Measurements from ENCODE around the gene IVL. TPM values are rescaled to one million over a fixed set of nuclear protein-coding genes. Genes with fewer than 3 reads are reported as not detected.

Gene IVL
- total RNA-seq, 1 experiment from 2014 or later = 1.1 TPM

DNA sequence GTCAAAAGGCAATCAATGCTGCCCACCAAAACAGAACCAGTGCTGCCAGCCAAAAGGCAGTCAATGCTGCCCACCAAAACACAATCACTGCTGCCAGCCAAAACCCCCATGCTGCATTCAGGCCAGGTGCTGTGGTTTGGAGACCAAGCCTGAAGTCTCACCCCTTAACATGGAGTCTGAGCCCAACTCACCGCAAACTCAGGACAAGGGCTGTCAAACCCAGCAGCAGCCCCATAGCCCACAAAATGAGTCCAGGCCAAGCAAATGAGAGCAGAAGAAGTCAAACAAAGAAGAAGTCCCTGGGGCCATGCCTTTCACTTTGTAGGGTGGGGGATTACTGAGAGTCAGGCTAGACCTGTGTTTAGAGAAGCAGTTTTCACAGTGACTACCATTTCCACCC is 23.8 kb upstream of the IVL start:
- no peak for DNase-seq
- Mint-ChIP-seq H3K27ac (ENCODE audit: unreplicated experiment) (no peak overlapping the region), H3K4me3 (ENCODE audit: low read depth, unreplicated experiment) (no peak overlapping the region), H3K9me3 (ENCODE audit: low read depth, unreplicated experiment) (no peaks in the 10 kb centered on the region), H3K36me3 (ENCODE audit: insufficient read depth, unreplicated experiment) (no peaks in the 10 kb centered on the region), H3K4me1 (ENCODE audit: low read depth, unreplicated experiment) (no peaks in the 10 kb centered on the region), H3K27me3 (ENCODE audit: unreplicated experiment) (peaks cover 19% of the 10 kb centered on the region)
- TF ChIP-seq, protein P1, sequence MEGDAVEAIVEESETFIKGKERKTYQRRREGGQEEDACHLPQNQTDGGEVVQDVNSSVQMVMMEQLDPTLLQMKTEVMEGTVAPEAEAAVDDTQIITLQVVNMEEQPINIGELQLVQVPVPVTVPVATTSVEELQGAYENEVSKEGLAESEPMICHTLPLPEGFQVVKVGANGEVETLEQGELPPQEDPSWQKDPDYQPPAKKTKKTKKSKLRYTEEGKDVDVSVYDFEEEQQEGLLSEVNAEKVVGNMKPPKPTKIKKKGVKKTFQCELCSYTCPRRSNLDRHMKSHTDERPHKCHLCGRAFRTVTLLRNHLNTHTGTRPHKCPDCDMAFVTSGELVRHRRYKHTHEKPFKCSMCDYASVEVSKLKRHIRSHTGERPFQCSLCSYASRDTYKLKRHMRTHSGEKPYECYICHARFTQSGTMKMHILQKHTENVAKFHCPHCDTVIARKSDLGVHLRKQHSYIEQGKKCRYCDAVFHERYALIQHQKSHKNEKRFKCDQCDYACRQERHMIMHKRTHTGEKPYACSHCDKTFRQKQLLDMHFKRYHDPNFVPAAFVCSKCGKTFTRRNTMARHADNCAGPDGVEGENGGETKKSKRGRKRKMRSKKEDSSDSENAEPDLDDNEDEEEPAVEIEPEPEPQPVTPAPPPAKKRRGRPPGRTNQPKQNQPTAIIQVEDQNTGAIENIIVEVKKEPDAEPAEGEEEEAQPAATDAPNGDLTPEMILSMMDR (IDR thresholded peaks at IDR 0.05; ENCODE audit: unreplicated experiment) = no peak
- BruUV-seq (replicated peaks) = no TSS peak
- intact Hi-C loops (cut with micrococcal nuclease; ENCODE audit: unreplicated experiment) = no loop called here
- CTCF ChIA-PET = interaction anchor here (0.6 to 0.7 kb wide), 2 partner anchors 29 to 308 kb away, joined by 3 to 7 read pairs; no protein-coding TSS in a partner anchor

DNA sequence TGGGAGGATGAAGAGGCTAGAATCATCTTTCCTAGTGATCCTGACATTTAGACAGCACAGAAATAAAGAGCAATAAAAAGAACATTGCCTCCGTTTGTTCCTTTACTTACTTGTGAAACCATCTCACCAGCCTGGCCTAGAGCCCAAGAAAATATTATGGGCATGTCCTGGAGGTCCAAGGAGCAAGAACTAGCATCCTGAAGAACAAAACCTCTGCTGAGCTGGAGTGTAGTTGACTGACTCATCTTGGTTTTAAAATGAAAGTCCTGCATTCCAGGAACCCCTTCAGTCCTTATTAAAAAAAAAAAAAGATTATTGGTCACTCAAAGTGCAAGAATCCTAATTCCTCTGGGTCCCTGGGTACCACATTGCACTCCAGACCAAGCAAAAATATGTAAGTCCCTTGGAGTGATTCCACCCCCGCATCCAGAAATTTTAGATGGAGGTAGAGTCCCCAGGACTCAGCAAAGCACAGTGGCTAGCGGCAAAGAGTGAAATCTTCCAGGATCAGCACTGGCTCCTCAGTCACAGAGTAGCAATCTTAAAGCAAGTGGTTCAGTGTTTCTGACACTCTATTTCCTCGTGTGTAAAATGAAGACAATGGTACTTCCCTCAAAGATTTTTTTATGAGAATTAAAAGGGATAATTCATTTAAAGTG is 23.3 kb upstream of the IVL start:
- no peak overlapping the region for H3K27ac Mint-ChIP-seq (ENCODE audit: unreplicated experiment)
- peaks cover 25% of the 10 kb centered on the region for H3K27me3 Mint-ChIP-seq (ENCODE audit: unreplicated experiment)
- intact Hi-C loops (cut with micrococcal nuclease; ENCODE audit: unreplicated experiment) = no loop called here
- no peak overlapping the region for H3K4me3 Mint-ChIP-seq (ENCODE audit: low read depth, unreplicated experiment)
- no peak for DNase-seq
- TF ChIP-seq, protein P1 (IDR thresholded peaks at IDR 0.05; ENCODE audit: unreplicated experiment) = no peak
- no peaks in the 10 kb centered on the region for H3K36me3 Mint-ChIP-seq (ENCODE audit: insufficient read depth, unreplicated experiment)
- no peaks in the 10 kb centered on the region for H3K4me1 Mint-ChIP-seq (ENCODE audit: low read depth, unreplicated experiment)
- BruUV-seq (replicated peaks) = no TSS peak
- CTCF ChIA-PET = interaction anchor here (0.6 kb wide), 1 partner anchor 1037 kb away, joined by 5 read pairs; no protein-coding TSS in a partner anchor
- no peaks in the 10 kb centered on the region for H3K9me3 Mint-ChIP-seq (ENCODE audit: low read depth, unreplicated experiment)

DNA sequence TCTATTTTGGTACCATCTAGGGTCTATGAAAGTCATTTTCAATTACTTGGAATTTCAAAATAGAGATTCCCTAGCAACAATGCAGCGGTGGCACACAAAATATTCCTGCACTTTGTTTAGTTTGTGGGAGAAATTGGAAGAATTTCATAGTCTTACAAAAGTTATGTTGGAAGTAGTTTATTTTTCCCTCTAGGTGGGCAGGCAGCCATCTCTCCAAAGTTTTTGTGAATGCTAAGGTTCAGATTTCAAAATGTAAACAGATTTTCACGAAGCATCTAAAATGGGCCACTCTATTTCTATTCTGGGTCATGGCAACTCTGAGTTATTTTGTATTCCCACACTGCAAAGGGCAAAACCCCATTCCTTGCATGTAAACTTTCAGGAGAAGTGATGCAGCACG is 22.3 kb upstream of the IVL start:
- intact Hi-C loops (cut with micrococcal nuclease; ENCODE audit: unreplicated experiment) = no loop called here
- CTCF ChIA-PET = no interaction called here
- no peak for DNase-seq
- H3K9me3 Mint-ChIP-seq (ENCODE audit: low read depth, unreplicated experiment) = no peaks in the 10 kb centered on the region
- no peak overlapping the region for H3K27ac Mint-ChIP-seq (ENCODE audit: unreplicated experiment)
- H3K27me3 Mint-ChIP-seq (ENCODE audit: unreplicated experiment) = peaks cover 31% of the 10 kb centered on the region
- BruUV-seq (replicated peaks) = no TSS peak
- H3K4me3 Mint-ChIP-seq (ENCODE audit: low read depth, unreplicated experiment) = no peak overlapping the region
- TF ChIP-seq, protein P1 (IDR thresholded peaks at IDR 0.05; ENCODE audit: unreplicated experiment) = no peak
- no peaks in the 10 kb centered on the region for H3K4me1 Mint-ChIP-seq (ENCODE audit: low read depth, unreplicated experiment)
- no peaks in the 10 kb centered on the region for H3K36me3 Mint-ChIP-seq (ENCODE audit: insufficient read depth, unreplicated experiment)

DNA sequence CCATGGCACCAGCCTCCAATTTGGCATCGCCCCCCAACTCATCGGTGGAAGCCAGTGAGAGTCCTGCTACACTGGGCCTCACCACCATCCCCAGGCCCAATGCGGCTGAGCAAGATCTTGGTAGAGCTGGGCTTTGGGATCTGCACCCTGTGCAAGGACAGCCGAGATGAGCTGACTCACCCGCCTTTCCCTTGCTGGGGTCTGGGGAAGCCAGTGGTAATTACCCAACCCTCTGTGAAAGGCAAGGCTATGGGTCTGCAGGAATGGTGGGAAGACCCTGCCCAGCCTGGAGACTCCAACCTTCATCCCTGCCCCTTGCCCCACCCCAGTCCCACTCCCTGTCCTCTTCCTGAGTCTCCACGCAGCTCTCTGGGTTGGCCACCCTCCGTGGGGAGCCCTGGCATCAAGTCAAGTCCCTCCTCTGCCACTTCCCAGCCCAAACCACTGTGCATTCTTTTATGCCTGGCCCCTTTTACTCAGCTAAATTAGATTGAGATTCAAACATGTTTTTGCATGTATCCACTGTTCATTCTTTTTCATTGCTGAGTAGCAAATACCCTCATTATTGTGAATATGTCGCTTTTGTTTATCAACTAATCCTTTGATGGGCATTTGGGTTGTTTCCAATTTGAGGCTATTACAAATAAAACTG is 21.5 kb upstream of the IVL start:
- CTCF ChIA-PET = no interaction called here
- TF ChIP-seq, protein P1 (IDR thresholded peaks at IDR 0.05; ENCODE audit: unreplicated experiment) = no peak
- H3K4me1 Mint-ChIP-seq (ENCODE audit: low read depth, unreplicated experiment) = no peaks in the 10 kb centered on the region
- no peak overlapping the region for H3K27ac Mint-ChIP-seq (ENCODE audit: unreplicated experiment)
- H3K27me3 Mint-ChIP-seq (ENCODE audit: unreplicated experiment) = peaks cover 31% of the 10 kb centered on the region
- no peaks in the 10 kb centered on the region for H3K36me3 Mint-ChIP-seq (ENCODE audit: insufficient read depth, unreplicated experiment)
- BruUV-seq (replicated peaks) = no TSS peak
- DNase-seq = no peak
- H3K4me3 Mint-ChIP-seq (ENCODE audit: low read depth, unreplicated experiment) = no peak overlapping the region
- no peaks in the 10 kb centered on the region for H3K9me3 Mint-ChIP-seq (ENCODE audit: low read depth, unreplicated experiment)
- intact Hi-C loops (cut with micrococcal nuclease; ENCODE audit: unreplicated experiment) = no loop called here

Data from Calu3 (cell line).